IMR-90 (cell line): Measurements from ENCODE around the gene APOH. TPM values are rescaled to one million over a fixed set of nuclear protein-coding genes. Genes with fewer than 3 reads are reported as not detected.

Experiments used
- ATAC-seq: fragments of 200-7000 bp; cut with Tn5 transposase; 2 replicates; pipeline ENCODE4 v1.9.1; 2020; ENCODE audit warnings: low read depth, mild to moderate bottlenecking, moderate library complexity
- BruUV-seq: library from RNA; stranded (reverse); fragments of 400-500 nt; replicated peaks from 2 replicates; lab custom pipeline; 2021; lab: Mats Ljungman, UMichigan
- CTCF ChIA-PET: fragments of 300-600 bp; formaldehyde crosslinking; extraction: SDS; loops from one replicate; lab custom pipeline; 2021; ENCODE audit warnings: antibody characterized with exemption; lab: Yijun Ruan, JAX
- POLR2A ChIA-PET: fragments of 300-600 bp; sonication (Branson Sonifier 250); formaldehyde crosslinking; loops from one replicate; lab custom pipeline; 2022; ENCODE audit warnings: antibody characterized with exemption; ENCODE audit not compliant: unreplicated experiment; lab: Charles Lee
- DNase-seq: peaks from one replicate; pipeline ENCODE4 v3.0.0; 2013
- H2AFZ ChIP-seq: replicated peaks from 2 replicates; pipeline ENCODE3; 2013; ENCODE audit warnings: low read length, mild to moderate bottlenecking; ENCODE audit not compliant: poor library complexity
- H2AK5ac ChIP-seq: 2 replicates; pipeline ENCODE4 v1.6.1; 2013; ENCODE audit warnings: low read depth, low read length, inconsistent platforms
- H2AK9ac ChIP-seq: replicated peaks from 2 replicates; pipeline ENCODE3; 2013; ENCODE audit warnings: mild to moderate bottlenecking, low read depth, low read length, moderate library complexity; ENCODE audit not compliant: poor library complexity
- H2BK120ac ChIP-seq: 2 replicates; pipeline ENCODE4 v1.6.1; 2013; ENCODE audit warnings: low read depth, low read length, inconsistent platforms
- H2BK15ac ChIP-seq: 3 replicates; pipeline ENCODE4 v1.6.1; 2013; ENCODE audit warnings: low read depth, low read length, inconsistent platforms
- H2BK20ac ChIP-seq: 2 replicates; pipeline ENCODE4 v1.6.1; 2013; ENCODE audit warnings: low read depth, mild to moderate bottlenecking, inconsistent platforms, low read length, moderate library complexity
- H2BK5ac ChIP-seq: 2 replicates; pipeline ENCODE4 v1.6.1; 2013; ENCODE audit warnings: mild to moderate bottlenecking, low read depth, low read length, inconsistent platforms; ENCODE audit not compliant: poor library complexity, severe bottlenecking
- H3K14ac ChIP-seq: replicated peaks from 2 replicates; pipeline ENCODE4 v1.6.1; 2013; ENCODE audit warnings: low read depth, low read length, inconsistent platforms
- H3K18ac ChIP-seq: 2 replicates; pipeline ENCODE4 v1.6.1; 2013; ENCODE audit warnings: low read depth, low read length, control low read depth
- H3K23ac ChIP-seq: 2 replicates; pipeline ENCODE4 v1.6.1; 2013; ENCODE audit warnings: low read depth, low read length, inconsistent platforms
- H3K27ac ChIP-seq: 2 replicates; pipeline ENCODE4 v1.5.1; 2013; ENCODE audit warnings: mild to moderate bottlenecking, control low read depth, low read length; ENCODE audit not compliant: insufficient read depth
- H3K27me3 ChIP-seq: 2 replicates; pipeline ENCODE4 v1.6.1; 2013; ENCODE audit warnings: low read length; ENCODE audit not compliant: control insufficient read depth, insufficient read depth
- H3K36me3 ChIP-seq: 2 replicates; pipeline ENCODE4 v1.6.1; 2013; ENCODE audit warnings: low read length, mixed read lengths; ENCODE audit not compliant: control insufficient read depth, insufficient read depth
- H3K4ac ChIP-seq: 2 replicates; pipeline ENCODE4 v1.6.1; 2013; ENCODE audit warnings: low read depth, low read length, inconsistent platforms
- H3K4me1 ChIP-seq: 2 replicates; pipeline ENCODE4 v1.6.1; 2013; ENCODE audit warnings: low read length, mixed read lengths; ENCODE audit not compliant: control insufficient read depth, insufficient read depth
- H3K4me2 ChIP-seq: 2 replicates; pipeline ENCODE4 v1.6.1; 2013; ENCODE audit warnings: low read depth, mild to moderate bottlenecking, control low read depth, low read length, moderate library complexity
- H3K4me3 ChIP-seq: 2 replicates; pipeline ENCODE4 v1.5.1; 2013; ENCODE audit warnings: low read depth, mild to moderate bottlenecking, control low read depth, low read length, moderate library complexity; ENCODE audit not compliant: insufficient read depth
- H3K56ac ChIP-seq: 2 replicates; pipeline ENCODE4 v1.6.1; 2013; ENCODE audit warnings: low read length, inconsistent platforms; ENCODE audit not compliant: insufficient read depth; ENCODE audit errors: extremely low read depth
- H3K79me1 ChIP-seq, 2 experiments: 2 replicates each; pipeline ENCODE4 v1.6.1; 2013; ENCODE audit warnings: low read length in 2 of 2, inconsistent platforms in 1 of 2, low read depth in 1 of 2
- H3K9ac ChIP-seq: 2 replicates; pipeline ENCODE4 v1.6.1; 2013; ENCODE audit warnings: low read depth, low read length, control low read depth
- H3K9me1 ChIP-seq: 2 replicates; pipeline ENCODE4 v1.6.1; 2013; ENCODE audit warnings: low read length, inconsistent platforms; ENCODE audit not compliant: insufficient read depth
- H3K9me3 ChIP-seq: 2 replicates; pipeline ENCODE4 v1.6.1; 2013; ENCODE audit warnings: low read length; ENCODE audit not compliant: control insufficient read depth, insufficient read depth
- H4K20me1 ChIP-seq: 2 replicates; pipeline ENCODE4 v1.6.1; 2013; ENCODE audit warnings: low read length, inconsistent platforms; ENCODE audit not compliant: insufficient read depth
- H4K5ac ChIP-seq: 2 replicates; pipeline ENCODE4 v1.6.1; 2013; ENCODE audit warnings: mild to moderate bottlenecking, low read depth, low read length, control low read depth
- H4K8ac ChIP-seq, 2 experiments: 2 replicates each; pipeline ENCODE4 v1.6.1; 2013; ENCODE audit warnings: low read depth in 2 of 2, low read length in 2 of 2, control low read depth in 1 of 2, inconsistent platforms in 1 of 2
- H4K91ac ChIP-seq: 2 replicates; pipeline ENCODE4 v1.6.1; 2013; ENCODE audit warnings: low read depth, low read length, inconsistent platforms; ENCODE audit not compliant: insufficient read depth
- CEBPB ChIP-seq: IDR thresholded peaks from 2 replicates; pipeline ENCODE4 v1.6.1; 2012; ENCODE audit warnings: low read depth, low read length, improper control_type of control experiment
- CHD1 ChIP-seq: IDR thresholded peaks from 2 replicates; pipeline ENCODE4 v1.6.1; 2012; ENCODE audit warnings: low read depth, low read length, improper control_type of control experiment
- CTCF ChIP-seq: conservative IDR thresholded peaks from 2 replicates; pipeline ENCODE4 v1.5.1; 2012; ENCODE audit warnings: mild to moderate bottlenecking, low read depth, low read length, improper control_type of control experiment
- RCOR1 ChIP-seq: IDR thresholded peaks from 2 replicates; pipeline ENCODE4 v1.6.1; 2012; ENCODE audit warnings: mild to moderate bottlenecking, low read length, improper control_type of control experiment; ENCODE audit not compliant: insufficient replicate concordance
- SMC3 ChIP-seq: fragments of 150-350 bp; IDR thresholded peaks from 2 replicates; pipeline ENCODE4 v1.6.1; 2016; ENCODE audit warnings: low read depth, mild to moderate bottlenecking, antibody characterized with exemption, low read length, moderate library complexity
- WGBS, 2 experiments: methylation state at CpG; one replicate each; pipeline versions ENCODE4 v1.1.5 to v1.1.7; 2013; ENCODE audit warnings: missing lambda C conversion rate in 2 of 2; ENCODE audit not compliant: insufficient read length in 1 of 2; ENCODE audit errors: extremely low coverage in 2 of 2; 5-methylcytosine and 5-hydroxymethylcytosine counted together
- dilution Hi-C: fragments of 300-500 bp; cut with HindIII; formaldehyde crosslinking; loops from one replicate; pipeline ENCODE4 v1.14.3; 2018; ENCODE audit warnings: low sequenced_read_pairs; ENCODE audit not compliant: unreplicated experiment
- in situ Hi-C: fragments of 300-500 bp; cut with MboI; formaldehyde crosslinking; loops from 3 replicates; pipeline ENCODE4 v1.14.3; 2019; ENCODE audit warnings: low sequenced_read_pairs, inconsistent platforms, mixed read lengths
- intact Hi-C: fragments of 100-400 bp; cut with micrococcal nuclease; formaldehyde crosslinking; loops from 2 replicates; pipeline ENCODE4 v1.10.0; 2022
- polyA plus RNA-seq, 3 experiments: library from polyadenylated mRNA; depleted of rRNA; stranded (reverse); fragments of >200 nt; gene quantifications; 2 replicates each; pipeline ENCODE4 v1.2.3, GENCODE V29; 2012; ENCODE audit warnings: low replicate concordance in 1 of 3
- total RNA-seq: library from RNA; depleted of rRNA; stranded (reverse); fragments of >200 nt; gene quantifications from 2 replicates; pipeline ENCODE4 v1.2.3, GENCODE V29; 2012

Gene APOH
- total and polyA plus RNA-seq, 2 of the 4 experiments (the other 2 are of a cell fraction) = not detected

- dilution Hi-C loops (no loop called here), intact Hi-C loops (no loop called here), in situ Hi-C loops (no loop called here)
- Histone ChIP-seq H2BK120ac (no peak overlapping the region; the same call in 1 of the 2 replicates), H2BK5ac (no peak overlapping the region), H3K9me1 (no peaks in the 10 kb centered on the region), H2AK9ac (no peak overlapping the region), H4K91ac (no peak overlapping the region), H4K20me1 (no peaks in the 10 kb centered on the region), H3K14ac (no peak overlapping the region), H4K5ac (no peak overlapping the region), H3K18ac (no peak overlapping the region), H3K27ac (no peak overlapping the region; the same call in 1 of the 2 replicates), H2BK20ac (0 out of 2 replicates have a peak overlapping the region, but pooled peaks have one; percentile 9), H3K27me3 (no peaks in the 10 kb centered on the region), H3K9ac (no peak overlapping the region), H3K56ac (no peak overlapping the region), H2BK15ac (0 out of 3 replicates have a peak overlapping the region, but pooled peaks have one; percentile 1), H2AFZ (no peak overlapping the region), H3K4ac (0 out of 2 replicates have a peak overlapping the region, but pooled peaks have one; percentile 4), H4K8ac (peak overlapping the region in 1 of 2 experiments; percentile 43; a peak in 1 of 4 replicates), H2AK5ac (0 out of 2 replicates have a peak overlapping the region, but pooled peaks have one; percentile 34), H3K4me1 (no peaks in the 10 kb centered on the region), H3K79me1 (no peaks in the 10 kb centered on the region), H3K36me3 (no peaks in the 10 kb centered on the region), H3K9me3 (no peaks in the 10 kb centered on the region), H3K23ac (no peak overlapping the region), H3K4me3 (no peak overlapping the region), H3K4me2 (no peak overlapping the region)
- ChIA-PET CTCF (no interaction called here), POLR2A (no interaction called here)
- no peak for ATAC-seq
- 95% methylated on average over 3 of the region's 6 CpGs; no CpG with 5 or more reads in 1 of the 2 experiments for WGBS, 2 experiments
- TF ChIP-seq CTCF (no peak), CEBPB (no peak), CHD1 (no peak), RCOR1 (no peak), SMC3 (no peak)
- BruUV-seq = no TSS peak
- no peak for DNase-seq
Observed at GRCh38 chr17:66240013-66240412, 10.8 kb upstream of the APOH start.
